OCI-LY3 (cell line): ENCODE data around the gene MIPOL1.

Source experiments
- EZH2phosphoT487 ChIP-seq: fragments of 200-600 bp; shearing (Covaris generic); IDR thresholded peaks from 2 replicates; pipeline ENCODE4 v1.6.1; 2018; ENCODE audit warnings: antibody characterized with exemption, mixed run types, low read depth
- TF ChIP-seq, protein P1 (sequence below): fragments of 200-600, 300-600 bp; sonication (generic); IDR thresholded peaks from 2 replicates; pipeline ENCODE4 v1.5.1; 2014; ENCODE audit warnings: antibody characterized with exemption, low read length, low read depth

DNA sequence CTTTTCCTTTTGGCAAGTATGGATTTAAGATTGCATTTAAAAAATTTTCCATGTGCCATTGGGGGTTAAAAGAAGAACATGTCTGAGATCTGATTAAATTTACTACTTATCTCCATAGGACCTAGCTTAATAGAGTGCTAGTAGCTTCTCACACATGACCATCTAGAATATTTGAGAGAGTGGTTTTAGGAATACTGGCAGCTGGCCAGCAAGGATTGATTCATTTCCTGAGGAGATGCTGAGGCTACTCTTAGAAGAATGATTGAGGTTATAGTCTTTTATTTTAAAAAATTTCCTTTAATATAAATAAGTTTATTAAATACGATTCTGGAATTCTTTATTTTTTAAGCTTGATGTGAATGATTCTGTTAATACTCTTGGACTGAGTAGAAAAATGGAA is 56.2 kb downstream of the MIPOL1 start:
- TF ChIP-seq, protein P1, sequence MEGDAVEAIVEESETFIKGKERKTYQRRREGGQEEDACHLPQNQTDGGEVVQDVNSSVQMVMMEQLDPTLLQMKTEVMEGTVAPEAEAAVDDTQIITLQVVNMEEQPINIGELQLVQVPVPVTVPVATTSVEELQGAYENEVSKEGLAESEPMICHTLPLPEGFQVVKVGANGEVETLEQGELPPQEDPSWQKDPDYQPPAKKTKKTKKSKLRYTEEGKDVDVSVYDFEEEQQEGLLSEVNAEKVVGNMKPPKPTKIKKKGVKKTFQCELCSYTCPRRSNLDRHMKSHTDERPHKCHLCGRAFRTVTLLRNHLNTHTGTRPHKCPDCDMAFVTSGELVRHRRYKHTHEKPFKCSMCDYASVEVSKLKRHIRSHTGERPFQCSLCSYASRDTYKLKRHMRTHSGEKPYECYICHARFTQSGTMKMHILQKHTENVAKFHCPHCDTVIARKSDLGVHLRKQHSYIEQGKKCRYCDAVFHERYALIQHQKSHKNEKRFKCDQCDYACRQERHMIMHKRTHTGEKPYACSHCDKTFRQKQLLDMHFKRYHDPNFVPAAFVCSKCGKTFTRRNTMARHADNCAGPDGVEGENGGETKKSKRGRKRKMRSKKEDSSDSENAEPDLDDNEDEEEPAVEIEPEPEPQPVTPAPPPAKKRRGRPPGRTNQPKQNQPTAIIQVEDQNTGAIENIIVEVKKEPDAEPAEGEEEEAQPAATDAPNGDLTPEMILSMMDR, result no peak
- no peak for TF ChIP-seq EZH2phosphoT487
